ENCODE results near the gene ATG4D.
"Not testable (repeated sequence)": the region's sequence is repeated elsewhere in the genome, so short reads cannot be mapped to it uniquely, and the experiment has no call there.

Gene ATG4D

GRCh38 chr19:10568826-10569651, 25.3 kb downstream of the ATG4D start, which contains the start of gene CDKN2D:
Gene CDKN2D, minus strand, starts transcription at chr19:10568979. Its CDS starts 326 bp downstream, at chr19:10568653.
- peaks cover 44% of the 10 kb centered on the region for H3K4me1 Mint-ChIP-seq (ENCODE audit: low read depth)
- H3K27ac Mint-ChIP-seq = peak within 1 kb of the TSS; percentile 97
- peak within 1 kb of the TSS; percentile 99 for H3K4me3 Mint-ChIP-seq
- no peaks in the 10 kb centered on the region for H3K27me3 Mint-ChIP-seq (ENCODE audit: low read depth)
- peaks cover 29% of the 10 kb centered on the region for H3K36me3 Mint-ChIP-seq (ENCODE audit: low read depth)
- no peaks in the 10 kb centered on the region for H3K9me3 Mint-ChIP-seq

- not testable (repeated sequence) for H3K36me3 Mint-ChIP-seq (ENCODE audit: low read depth); H3K27me3 Mint-ChIP-seq (ENCODE audit: low read depth); H3K27ac Mint-ChIP-seq; H3K9me3 Mint-ChIP-seq; H3K4me3 Mint-ChIP-seq
- H3K4me1 Mint-ChIP-seq (ENCODE audit: low read depth) = peaks cover 24% of the 10 kb centered on the region
Measured at GRCh38 chr19:10573793-10574192, 30.1 kb downstream of the ATG4D start.

GRCh38 chr19:10574462-10574861, 30.8 kb downstream of the ATG4D start:
- H3K4me1 Mint-ChIP-seq (ENCODE audit: low read depth) = peaks cover 18% of the 10 kb centered on the region
- H3K27me3 Mint-ChIP-seq (ENCODE audit: low read depth) = peaks cover 4% of the 10 kb centered on the region
- H3K36me3 Mint-ChIP-seq (ENCODE audit: low read depth) = no peaks in the 10 kb centered on the region
- H3K4me3 Mint-ChIP-seq = no peak overlapping the region
- no peaks in the 10 kb centered on the region for H3K9me3 Mint-ChIP-seq
- peak overlapping the region; percentile 11 for H3K27ac Mint-ChIP-seq

GRCh38 chr19:10575011-10575716, 31.5 kb downstream of the ATG4D start:
- peaks cover 17% of the 10 kb centered on the region for H3K4me1 Mint-ChIP-seq (ENCODE audit: low read depth)
- H3K9me3 Mint-ChIP-seq = no peaks in the 10 kb centered on the region
- peaks cover 4% of the 10 kb centered on the region for H3K27me3 Mint-ChIP-seq (ENCODE audit: low read depth)
- H3K4me3 Mint-ChIP-seq = no peak overlapping the region
- H3K36me3 Mint-ChIP-seq (ENCODE audit: low read depth) = no peaks in the 10 kb centered on the region
- peak overlapping the region; percentile 10 for H3K27ac Mint-ChIP-seq

GRCh38 chr19:10577951-10578350, 34.2 kb downstream of the ATG4D start:
- H3K36me3 Mint-ChIP-seq (ENCODE audit: low read depth) = no peaks in the 10 kb centered on the region
- H3K9me3 Mint-ChIP-seq = no peaks in the 10 kb centered on the region
- H3K27me3 Mint-ChIP-seq (ENCODE audit: low read depth) = peaks cover 4% of the 10 kb centered on the region
- no peak overlapping the region for H3K4me3 Mint-ChIP-seq
- peaks cover 16% of the 10 kb centered on the region for H3K4me1 Mint-ChIP-seq (ENCODE audit: low read depth)
- H3K27ac Mint-ChIP-seq = no peak overlapping the region

GRCh38 chr19:10580979-10581631, 37.4 kb downstream of the ATG4D start:
- H3K27ac Mint-ChIP-seq = no peak overlapping the region
- H3K4me1 Mint-ChIP-seq (ENCODE audit: low read depth) = peaks cover 12% of the 10 kb centered on the region
- no peaks in the 10 kb centered on the region for H3K36me3 Mint-ChIP-seq (ENCODE audit: low read depth)
- peaks cover 8% of the 10 kb centered on the region for H3K27me3 Mint-ChIP-seq (ENCODE audit: low read depth)
- no peaks in the 10 kb centered on the region for H3K9me3 Mint-ChIP-seq
- H3K4me3 Mint-ChIP-seq = no peak overlapping the region

GRCh38 chr19:10582091-10582490, 38.4 kb downstream of the ATG4D start:
- peaks cover 8% of the 10 kb centered on the region for H3K27me3 Mint-ChIP-seq (ENCODE audit: low read depth)
- H3K4me1 Mint-ChIP-seq (ENCODE audit: low read depth) = peaks cover 12% of the 10 kb centered on the region
- H3K9me3 Mint-ChIP-seq = no peaks in the 10 kb centered on the region
- no peak overlapping the region for H3K27ac Mint-ChIP-seq
- H3K4me3 Mint-ChIP-seq = no peak overlapping the region
- H3K36me3 Mint-ChIP-seq (ENCODE audit: low read depth) = no peaks in the 10 kb centered on the region

GRCh38 chr19:10583036-10583776, 39.5 kb downstream of the ATG4D start:
- Mint-ChIP-seq H3K4me1 (ENCODE audit: low read depth) (peaks cover 18% of the 10 kb centered on the region), H3K27ac (no peak overlapping the region), H3K36me3 (ENCODE audit: low read depth) (peaks cover 4% of the 10 kb centered on the region), H3K9me3 (no peaks in the 10 kb centered on the region), H3K27me3 (ENCODE audit: low read depth) (peaks cover 17% of the 10 kb centered on the region), H3K4me3 (no peak overlapping the region)

- H3K9me3 Mint-ChIP-seq = no peaks in the 10 kb centered on the region
Measured at GRCh38 chr19:10586396-10586795, 42.7 kb downstream of the ATG4D start.

GRCh38 chr19:10587022-10587838, 43.5 kb downstream of the ATG4D start, which contains the start of gene AP1M2:
Gene AP1M2, minus strand, starts transcription at chr19:10587312. Its CDS starts 81 bp downstream, at chr19:10587231.
- no peak within 1 kb of the TSS for H3K27ac Mint-ChIP-seq
- no peak within 1 kb of the TSS for H3K4me3 Mint-ChIP-seq

More at GRCh38 chr19:10586396-10586795, 42.7 kb downstream of the ATG4D start:
- H3K27ac Mint-ChIP-seq = no peak overlapping the region
- peaks cover 12% of the 10 kb centered on the region for H3K4me1 Mint-ChIP-seq (ENCODE audit: low read depth)
- peaks cover 4% of the 10 kb centered on the region for H3K36me3 Mint-ChIP-seq (ENCODE audit: low read depth)
- no peak overlapping the region for H3K4me3 Mint-ChIP-seq
- H3K27me3 Mint-ChIP-seq (ENCODE audit: low read depth) = peaks cover 17% of the 10 kb centered on the region

GRCh38 chr19:10587839-10588150, 44.1 kb downstream of the ATG4D start:
- Mint-ChIP-seq H3K9me3 (no peaks in the 10 kb centered on the region), H3K36me3 (ENCODE audit: low read depth) (peaks cover 4% of the 10 kb centered on the region), H3K4me3 (no peak overlapping the region), H3K4me1 (ENCODE audit: low read depth) (peaks cover 10% of the 10 kb centered on the region), H3K27me3 (ENCODE audit: low read depth) (peaks cover 17% of the 10 kb centered on the region), H3K27ac (no peak overlapping the region)

More at GRCh38 chr19:10587022-10587838, 43.5 kb downstream of the ATG4D start, which contains the start of gene AP1M2:
- Mint-ChIP-seq H3K9me3 (no peaks in the 10 kb centered on the region), H3K36me3 (ENCODE audit: low read depth) (peaks cover 4% of the 10 kb centered on the region), H3K4me1 (ENCODE audit: low read depth) (peaks cover 10% of the 10 kb centered on the region), H3K27me3 (ENCODE audit: low read depth) (peaks cover 17% of the 10 kb centered on the region)

GRCh38 chr19:10593148-10593547, 49.4 kb downstream of the ATG4D start:
- H3K36me3 Mint-ChIP-seq (ENCODE audit: low read depth) = no peaks in the 10 kb centered on the region
- H3K27me3 Mint-ChIP-seq (ENCODE audit: low read depth) = peaks cover 3% of the 10 kb centered on the region
- no peak overlapping the region for H3K4me3 Mint-ChIP-seq
- peaks cover 14% of the 10 kb centered on the region for H3K4me1 Mint-ChIP-seq (ENCODE audit: low read depth)
- H3K27ac Mint-ChIP-seq = no peak overlapping the region
- H3K9me3 Mint-ChIP-seq = no peaks in the 10 kb centered on the region

- Mint-ChIP-seq H3K27me3 (ENCODE audit: low read depth) (peaks cover 3% of the 10 kb centered on the region), H3K4me1 (ENCODE audit: low read depth) (peaks cover 14% of the 10 kb centered on the region), H3K36me3 (ENCODE audit: low read depth) (no peaks in the 10 kb centered on the region), H3K9me3 (no peaks in the 10 kb centered on the region), H3K4me3 (no peak overlapping the region), H3K27ac (peak overlapping the region; percentile 43)
Measured at GRCh38 chr19:10593820-10594637, 50.3 kb downstream of the ATG4D start.
